ENCODE results near the gene ARSG. TPM values are rescaled to one million over a fixed set of nuclear protein-coding genes. Genes with fewer than 3 reads are reported as not detected.

Gene ARSG
- total and polyA plus RNA-seq, 2 experiments from 2014 or later, result 1.7 to 5.1 TPM

- TF ChIP-seq, protein P1, sequence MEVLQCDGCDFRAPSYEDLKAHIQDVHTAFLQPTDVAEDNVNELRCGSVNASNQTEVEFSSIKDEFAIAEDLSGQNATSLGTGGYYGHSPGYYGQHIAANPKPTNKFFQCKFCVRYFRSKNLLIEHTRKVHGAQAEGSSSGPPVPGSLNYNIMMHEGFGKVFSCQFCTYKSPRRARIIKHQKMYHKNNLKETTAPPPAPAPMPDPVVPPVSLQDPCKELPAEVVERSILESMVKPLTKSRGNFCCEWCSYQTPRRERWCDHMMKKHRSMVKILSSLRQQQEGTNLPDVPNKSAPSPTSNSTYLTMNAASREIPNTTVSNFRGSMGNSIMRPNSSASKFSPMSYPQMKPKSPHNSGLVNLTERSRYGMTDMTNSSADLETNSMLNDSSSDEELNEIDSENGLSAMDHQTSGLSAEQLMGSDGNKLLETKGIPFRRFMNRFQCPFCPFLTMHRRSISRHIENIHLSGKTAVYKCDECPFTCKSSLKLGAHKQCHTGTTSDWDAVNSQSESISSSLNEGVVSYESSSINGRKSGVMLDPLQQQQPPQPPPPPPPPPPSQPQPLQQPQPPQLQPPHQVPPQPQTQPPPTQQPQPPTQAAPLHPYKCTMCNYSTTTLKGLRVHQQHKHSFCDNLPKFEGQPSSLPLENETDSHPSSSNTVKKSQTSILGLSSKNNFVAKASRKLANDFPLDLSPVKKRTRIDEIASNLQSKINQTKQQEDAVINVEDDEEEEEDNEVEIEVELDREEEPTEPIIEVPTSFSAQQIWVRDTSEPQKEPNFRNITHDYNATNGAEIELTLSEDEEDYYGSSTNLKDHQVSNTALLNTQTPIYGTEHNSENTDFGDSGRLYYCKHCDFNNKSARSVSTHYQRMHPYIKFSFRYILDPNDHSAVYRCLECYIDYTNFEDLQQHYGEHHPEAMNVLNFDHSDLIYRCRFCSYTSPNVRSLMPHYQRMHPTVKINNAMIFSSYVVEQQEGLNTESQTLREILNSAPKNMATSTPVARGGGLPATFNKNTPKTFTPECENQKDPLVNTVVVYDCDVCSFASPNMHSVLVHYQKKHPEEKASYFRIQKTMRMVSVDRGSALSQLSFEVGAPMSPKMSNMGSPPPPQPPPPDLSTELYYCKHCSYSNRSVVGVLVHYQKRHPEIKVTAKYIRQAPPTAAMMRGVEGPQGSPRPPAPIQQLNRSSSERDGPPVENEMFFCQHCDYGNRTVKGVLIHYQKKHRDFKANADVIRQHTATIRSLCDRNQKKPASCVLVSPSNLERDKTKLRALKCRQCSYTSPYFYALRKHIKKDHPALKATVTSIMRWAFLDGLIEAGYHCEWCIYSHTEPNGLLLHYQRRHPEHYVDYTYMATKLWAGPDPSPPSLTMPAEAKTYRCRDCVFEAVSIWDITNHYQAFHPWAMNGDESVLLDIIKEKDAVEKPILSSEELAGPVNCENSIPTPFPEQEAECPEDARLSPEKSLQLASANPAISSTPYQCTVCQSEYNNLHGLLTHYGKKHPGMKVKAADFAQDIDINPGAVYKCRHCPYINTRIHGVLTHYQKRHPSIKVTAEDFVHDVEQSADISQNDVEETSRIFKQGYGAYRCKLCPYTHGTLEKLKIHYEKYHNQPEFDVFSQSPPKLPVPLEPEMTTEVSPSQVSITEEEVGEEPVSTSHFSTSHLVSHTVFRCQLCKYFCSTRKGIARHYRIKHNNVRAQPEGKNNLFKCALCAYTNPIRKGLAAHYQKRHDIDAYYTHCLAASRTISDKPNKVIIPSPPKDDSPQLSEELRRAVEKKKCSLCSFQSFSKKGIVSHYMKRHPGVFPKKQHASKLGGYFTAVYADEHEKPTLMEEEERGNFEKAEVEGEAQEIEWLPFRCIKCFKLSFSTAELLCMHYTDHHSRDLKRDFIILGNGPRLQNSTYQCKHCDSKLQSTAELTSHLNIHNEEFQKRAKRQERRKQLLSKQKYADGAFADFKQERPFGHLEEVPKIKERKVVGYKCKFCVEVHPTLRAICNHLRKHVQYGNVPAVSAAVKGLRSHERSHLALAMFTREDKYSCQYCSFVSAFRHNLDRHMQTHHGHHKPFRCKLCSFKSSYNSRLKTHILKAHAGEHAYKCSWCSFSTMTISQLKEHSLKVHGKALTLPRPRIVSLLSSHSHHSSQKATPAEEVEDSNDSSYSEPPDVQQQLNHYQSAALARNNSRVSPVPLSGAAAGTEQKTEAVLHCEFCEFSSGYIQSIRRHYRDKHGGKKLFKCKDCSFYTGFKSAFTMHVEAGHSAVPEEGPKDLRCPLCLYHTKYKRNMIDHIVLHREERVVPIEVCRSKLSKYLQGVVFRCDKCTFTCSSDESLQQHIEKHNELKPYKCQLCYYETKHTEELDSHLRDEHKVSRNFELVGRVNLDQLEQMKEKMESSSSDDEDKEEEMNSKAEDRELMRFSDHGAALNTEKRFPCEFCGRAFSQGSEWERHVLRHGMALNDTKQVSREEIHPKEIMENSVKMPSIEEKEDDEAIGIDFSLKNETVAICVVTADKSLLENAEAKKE (CRISPR knock-in tag; IDR thresholded peaks at IDR 0.05), result no peak
Observed at GRCh38 chr17:68460146-68460545, 168.9 kb downstream of the ARSG start (continued).

DNA sequence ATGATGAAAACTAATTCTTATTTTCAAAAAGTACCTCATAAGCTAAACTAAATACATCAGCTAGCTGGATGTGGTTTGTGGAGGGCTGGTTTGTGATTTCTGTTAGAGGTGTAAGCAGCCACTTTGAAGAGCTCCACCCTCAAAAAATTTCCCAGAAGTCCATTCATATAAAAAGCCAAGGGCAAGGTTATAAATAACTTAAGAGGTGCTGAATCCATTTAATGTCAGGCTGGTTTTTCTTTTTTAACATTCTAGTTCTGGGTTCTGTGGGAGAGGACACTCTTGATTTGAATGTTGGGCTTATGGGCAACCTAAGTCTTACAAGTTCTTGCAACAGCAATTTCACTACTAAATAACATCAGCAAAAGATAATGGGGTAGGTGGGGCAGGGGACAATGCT, 169.4 kb downstream of the ARSG start:
- peaks cover 10% of the 10 kb centered on the region for H3K27me3 Mint-ChIP-seq (ENCODE audit: insufficient read depth, low read depth, poor library complexity)
- peaks cover 56% of the 10 kb centered on the region for H3K4me1 Mint-ChIP-seq
- H3F3A ChIP-seq (replicated peaks; ENCODE audit: low read depth), result peaks cover 4% of the 10 kb centered on the region; the same call in 1 of the 2 replicates
- peaks cover 48% of the 10 kb centered on the region for H3K4me1 ChIP-seq (ENCODE audit: insufficient read depth)
- H3K9me2 ChIP-seq (ENCODE audit: insufficient read depth), result no peaks in the 10 kb centered on the region
- no peaks in the 10 kb centered on the region for H3K36me3 Mint-ChIP-seq (ENCODE audit: low read depth)
- H3K4me2 ChIP-seq, result peak overlapping the region; percentile 58; the same call in 1 of the 2 replicates
- H4K20me1 ChIP-seq (replicated peaks; ENCODE audit: insufficient read depth), result no peaks in the 10 kb centered on the region
- TF ChIP-seq REST (IDR thresholded peaks at IDR 0.05; ENCODE audit: unreplicated experiment) (no peak), STAT1 (IDR thresholded peaks at IDR 0.05; ENCODE audit: unreplicated experiment) (no peak), JUNB (IDR thresholded peaks at IDR 0.05; ENCODE audit: unreplicated experiment) (no peak), POLR2AphosphoS5 (IDR thresholded peaks at IDR 0.05; ENCODE audit: low read depth) (no peak)
- no peak overlapping the region for H3K4me3 ChIP-seq
- DNase-seq (ENCODE audit: low spot score) (no peak), ATAC-seq (no peak)
- no peaks in the 10 kb centered on the region for H3K79me2 ChIP-seq (replicated peaks; ENCODE audit: insufficient read depth)
- H2AFZ ChIP-seq, result no peak overlapping the region
- H3K27ac ChIP-seq (ENCODE audit: low read depth), result no peak overlapping the region
- H3K9me3 Mint-ChIP-seq, result no peaks in the 10 kb centered on the region; the same call in 2 of the 3 replicates
- H3K27ac Mint-ChIP-seq, result peak overlapping the region; percentile 47; the same call in 1 of the 2 replicates
- peaks cover 7% of the 10 kb centered on the region; the same call in 1 of the 2 replicates for H3K27me3 ChIP-seq (ENCODE audit: insufficient read depth)
- H3K36me3 ChIP-seq (ENCODE audit: insufficient read depth), result no peaks in the 10 kb centered on the region
- H3K4me3 Mint-ChIP-seq, result no peak overlapping the region
